Stimulated activated CD4-positive, alpha-beta T cell treated with anti-CD3 and anti-CD28 coated beads, Interleukin-12 subunit alpha, Interleukin-12 subunit beta, amount 100 ng/mL, for 24 hours (primary cell): ENCODE results near the gene CTNNA3.

Experiments used
- DNase-seq, 2 experiments: peaks; one replicate each; pipeline ENCODE4 v3.0.0-alpha.2; 2020; ENCODE audit warnings: low read depth in 2 of 2

Gene CTNNA3

DNA sequence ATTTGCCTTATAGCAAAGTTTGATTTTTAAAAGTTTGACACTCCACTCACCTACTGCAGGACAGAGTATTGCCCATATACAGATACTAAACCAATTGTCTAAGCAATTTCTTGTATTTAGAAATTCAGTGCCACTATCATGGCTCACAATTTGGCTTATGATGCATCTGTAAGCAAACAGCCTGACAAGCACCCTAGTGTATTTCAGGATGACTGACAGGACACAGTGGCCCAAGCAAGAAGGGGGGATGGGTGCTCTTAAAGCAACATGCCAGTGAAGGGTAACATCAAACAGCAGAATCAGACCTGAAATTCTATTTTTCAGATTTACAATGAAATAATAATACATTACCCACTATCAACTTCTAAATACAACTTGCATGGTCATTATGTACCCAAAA, 30.5 kb downstream of the CTNNA3 start:
- no peak for DNase-seq

DNA sequence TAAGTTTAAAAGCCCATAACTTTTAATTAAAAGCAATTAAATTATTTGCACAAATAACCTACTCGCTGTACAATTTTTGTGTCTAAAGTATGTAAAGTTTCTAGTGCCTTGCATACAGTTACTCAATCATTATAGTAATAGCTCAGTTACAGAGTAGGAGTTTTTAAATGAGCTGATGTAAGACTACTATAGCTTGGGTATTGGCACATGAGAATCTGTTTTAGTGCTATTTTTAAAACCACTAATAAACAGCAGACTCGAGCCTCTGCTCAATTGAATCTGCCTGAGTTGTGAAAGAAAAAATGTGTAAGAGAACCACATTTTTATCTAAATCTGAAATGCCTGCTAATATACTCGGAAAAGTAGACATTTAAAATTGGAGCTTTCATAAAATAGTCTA, 31.1 kb downstream of the CTNNA3 start:
- no peak for DNase-seq

DNA sequence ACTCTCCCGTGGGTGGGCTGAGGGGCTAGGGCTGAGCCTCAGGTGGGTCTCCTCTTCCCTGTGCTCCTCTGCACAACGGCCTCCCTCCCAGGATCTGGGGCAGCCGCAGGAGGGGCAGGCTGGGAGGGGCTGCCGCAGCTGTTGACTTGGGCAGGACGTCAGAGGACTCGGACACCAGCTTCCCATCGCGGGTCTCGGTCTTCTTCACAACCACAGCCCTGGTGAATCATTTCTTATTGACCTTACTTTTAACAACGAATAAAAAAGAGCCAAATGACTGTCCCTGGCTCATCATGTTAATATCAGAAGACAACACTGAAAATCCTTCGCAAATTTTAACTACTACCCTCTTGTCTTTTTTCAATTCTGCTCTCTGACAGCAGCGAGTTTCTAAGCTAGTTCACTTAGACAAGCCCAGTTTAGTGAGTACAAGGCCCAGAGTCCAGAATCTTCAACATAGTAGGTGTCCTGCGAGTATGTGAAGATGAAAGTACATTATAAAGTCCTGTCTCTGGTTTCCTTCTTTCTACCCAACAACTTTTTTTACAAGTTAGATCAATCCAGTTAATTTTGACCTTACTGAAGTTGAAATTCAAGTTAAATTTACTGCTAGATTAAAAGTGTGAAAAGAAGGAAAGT, 32.4 kb downstream of the CTNNA3 start:
- DNase-seq = no peak

DNA sequence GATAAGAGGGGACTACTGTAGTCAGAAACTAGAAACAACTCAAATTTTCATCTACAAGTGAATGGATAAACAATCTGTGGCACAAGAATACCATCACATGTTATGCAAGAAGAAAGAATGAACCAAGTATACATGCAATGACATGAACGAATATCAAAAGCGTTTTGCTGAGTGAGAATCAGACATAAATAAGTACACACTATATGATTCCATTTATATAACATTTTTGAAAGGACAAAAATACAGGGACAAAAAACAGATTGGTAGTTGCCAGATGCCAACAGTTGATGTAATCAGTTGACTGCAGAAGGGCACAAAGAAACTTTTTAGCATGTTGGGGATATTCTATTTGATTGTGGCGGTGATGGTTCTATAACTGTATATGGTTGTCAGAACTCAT, 33.6 kb downstream of the CTNNA3 start:
- DNase-seq = no peak

DNA sequence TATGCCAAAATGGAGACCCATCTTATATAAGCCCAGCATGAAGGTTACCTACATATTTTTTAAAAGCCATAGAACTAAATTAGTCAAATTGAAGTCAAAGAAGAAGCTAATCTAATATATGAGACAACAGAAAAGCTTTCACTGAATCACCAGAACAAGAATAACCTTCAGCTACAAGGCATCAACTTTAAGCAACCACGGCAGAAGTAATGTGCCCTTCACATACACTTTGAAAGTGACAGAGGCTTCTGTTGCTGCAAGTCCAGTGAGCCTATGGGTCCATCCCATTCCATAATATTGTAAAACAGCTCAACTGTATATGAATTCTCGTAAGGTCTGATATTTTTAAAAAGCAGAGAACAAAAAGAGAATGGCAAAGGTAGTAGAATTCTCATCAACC, 36.5 kb downstream of the CTNNA3 start:
- no peak for DNase-seq

DNA sequence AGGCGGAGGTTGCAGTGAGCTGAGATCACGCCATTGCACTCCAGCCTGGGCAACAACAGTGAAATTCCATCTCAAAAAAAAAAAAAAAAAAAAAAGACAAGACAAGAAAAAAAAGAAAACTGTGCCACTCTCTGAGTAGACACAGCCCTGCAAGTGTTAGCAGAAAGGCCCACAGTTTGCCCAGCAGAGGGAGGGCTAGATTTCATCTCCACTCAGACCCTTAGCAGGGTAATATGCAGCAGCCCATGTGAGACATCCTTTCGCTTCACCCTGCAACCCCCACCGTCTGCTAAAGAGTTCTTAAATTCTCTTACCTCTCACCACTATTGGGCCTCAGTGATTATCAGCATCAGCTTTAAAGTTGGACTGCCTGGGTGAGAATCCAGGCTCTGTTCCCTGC, 38.2 kb downstream of the CTNNA3 start:
- DNase-seq = no peak

DNA sequence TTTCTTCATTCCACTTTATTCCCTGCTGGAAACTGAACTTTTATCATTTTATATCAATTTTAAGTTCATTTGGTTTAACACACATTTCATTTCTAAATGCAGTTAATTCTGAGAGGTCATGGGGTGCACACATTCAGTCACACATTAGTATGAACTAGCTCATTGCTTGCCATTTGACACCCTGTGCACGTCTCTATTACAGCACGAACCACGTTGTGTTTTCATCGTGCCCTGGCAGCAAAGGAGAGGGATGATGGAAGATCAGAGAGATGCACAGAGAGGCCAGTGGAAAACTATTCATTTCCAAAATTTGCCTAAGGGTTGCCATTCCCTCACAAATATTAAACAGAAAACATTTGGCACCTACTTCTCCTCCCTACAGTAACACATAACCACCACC, 45.4 kb downstream of the CTNNA3 start:
- no peak for DNase-seq

DNA sequence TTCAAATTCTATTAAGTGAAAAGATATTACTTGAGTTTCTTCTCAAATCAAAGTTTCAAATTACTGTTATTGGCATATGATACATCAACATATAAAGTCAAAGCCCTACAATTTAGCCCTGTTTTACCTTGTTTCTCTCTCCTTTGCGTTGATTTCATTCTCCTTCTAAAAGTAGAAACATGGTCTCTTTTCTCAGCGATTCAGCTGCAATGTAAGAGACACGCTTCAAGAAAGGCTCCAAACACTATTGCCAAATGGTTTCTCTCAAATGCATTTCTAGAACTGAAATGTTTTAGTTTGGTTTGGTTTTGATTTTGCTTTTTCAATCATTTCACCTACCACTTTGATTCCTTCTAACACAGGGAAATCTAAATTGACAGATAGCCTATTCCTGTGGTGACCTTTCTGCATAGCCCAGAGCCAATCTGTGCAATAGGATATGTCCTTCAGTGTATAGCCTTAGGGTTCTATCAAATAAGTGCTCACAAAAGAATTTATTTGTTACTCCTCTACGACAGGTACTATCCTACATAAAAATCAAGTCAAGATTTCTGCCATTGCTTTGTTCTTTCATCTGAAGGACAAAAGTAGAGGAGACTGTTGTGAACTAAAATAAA, 47.3 kb downstream of the CTNNA3 start:
- DNase-seq = no peak

DNA sequence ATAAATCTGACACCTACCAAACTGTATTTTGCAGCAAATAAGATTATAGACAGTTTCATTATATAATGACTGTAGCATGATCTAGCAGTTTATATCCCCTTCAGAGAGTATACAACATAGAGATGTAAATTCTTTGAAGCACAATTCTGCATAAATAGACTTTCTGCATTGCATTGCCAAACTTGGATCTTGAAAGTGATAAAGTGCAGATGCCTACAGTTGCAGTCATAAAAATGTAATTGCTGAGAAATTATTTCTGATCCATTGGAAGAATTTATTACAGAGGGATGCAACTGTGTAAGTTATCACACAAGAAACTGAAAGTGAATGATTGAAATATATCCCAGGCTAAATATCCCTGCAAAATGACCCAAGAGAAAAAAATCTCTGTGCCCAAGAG, 65.1 kb downstream of the CTNNA3 start:
- no peak for DNase-seq

DNA sequence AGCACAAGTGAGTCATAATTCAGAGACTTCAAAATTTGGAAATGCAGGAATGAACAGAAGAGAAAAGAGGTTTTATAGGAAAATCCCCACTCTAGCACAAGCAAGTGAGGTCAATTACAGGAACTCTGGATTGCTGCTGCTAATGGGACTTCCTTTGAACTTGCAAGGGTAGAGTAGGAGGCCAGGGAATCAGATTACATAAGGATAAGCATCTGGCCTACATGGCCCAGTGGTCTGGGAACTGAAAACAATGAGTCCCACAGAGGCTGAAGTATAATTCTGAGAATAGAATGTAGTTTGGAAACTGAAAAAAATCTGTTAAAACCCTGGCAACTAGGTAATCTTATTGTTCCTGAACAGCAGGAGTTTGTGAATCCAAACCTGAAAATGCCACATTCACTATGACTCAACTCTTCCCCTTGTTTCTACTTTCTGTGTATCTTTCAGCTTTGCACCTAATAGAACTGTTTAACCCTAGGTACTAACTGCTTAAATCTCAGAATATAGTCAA, 66.5 kb downstream of the CTNNA3 start:
- no peak for DNase-seq

DNA sequence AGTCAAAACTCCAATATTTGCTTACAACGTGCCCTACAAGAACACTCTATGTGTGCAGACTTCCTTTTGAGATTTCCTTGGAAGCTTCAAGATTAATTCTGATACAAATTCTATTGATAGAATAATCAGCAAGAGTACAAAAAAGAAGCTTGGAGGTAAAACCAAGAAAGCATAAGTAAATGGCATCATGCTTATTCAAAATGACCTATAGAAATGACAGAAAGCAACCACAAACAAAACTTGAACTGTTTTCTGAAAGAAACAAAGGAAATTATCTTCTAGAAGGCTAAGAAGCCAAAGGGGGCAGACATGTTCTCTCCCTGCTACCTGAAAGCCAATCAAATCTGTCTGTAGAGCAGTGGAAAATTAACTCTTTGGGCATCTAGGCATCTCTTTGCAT, 73.0 kb downstream of the CTNNA3 start:
- no peak for DNase-seq

DNA sequence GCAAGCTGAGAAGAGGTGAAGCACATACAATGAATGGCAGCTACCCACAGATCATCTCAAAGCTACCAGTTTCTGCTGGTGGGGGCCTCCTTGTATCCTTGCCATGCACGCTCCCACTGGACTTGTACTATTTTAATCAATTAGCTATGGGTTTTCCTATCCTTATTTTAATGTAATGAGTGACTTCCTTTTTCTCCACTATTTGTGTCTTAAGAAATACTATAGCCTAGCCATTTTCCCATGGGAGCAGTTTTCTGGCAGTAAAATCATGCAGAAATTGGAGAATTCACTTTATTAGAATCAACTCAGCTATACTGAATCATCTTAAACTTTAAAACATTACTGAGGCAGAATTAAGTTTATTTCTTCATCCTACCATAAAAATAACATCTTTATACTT, 73.5 kb downstream of the CTNNA3 start:
- DNase-seq = no peak

DNA sequence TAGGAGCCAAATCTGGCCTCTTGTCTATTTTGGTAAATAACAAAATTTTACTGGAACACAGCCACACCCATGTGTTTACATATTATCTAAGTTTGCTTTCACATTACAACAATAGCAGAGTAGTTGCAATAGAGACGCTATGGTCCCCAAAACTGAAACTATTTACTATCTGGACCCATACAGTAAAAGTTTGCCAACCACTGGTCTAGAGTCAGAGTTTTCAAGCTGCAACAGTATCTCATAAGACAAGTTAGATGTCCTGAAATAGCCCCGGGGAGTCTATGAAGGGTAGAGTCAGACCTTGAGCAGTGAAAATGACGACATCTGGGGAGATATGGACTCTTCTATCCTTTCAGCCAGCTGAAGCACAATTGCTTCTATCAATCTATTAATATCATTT, 74.2 kb downstream of the CTNNA3 start:
- no peak for DNase-seq

DNA sequence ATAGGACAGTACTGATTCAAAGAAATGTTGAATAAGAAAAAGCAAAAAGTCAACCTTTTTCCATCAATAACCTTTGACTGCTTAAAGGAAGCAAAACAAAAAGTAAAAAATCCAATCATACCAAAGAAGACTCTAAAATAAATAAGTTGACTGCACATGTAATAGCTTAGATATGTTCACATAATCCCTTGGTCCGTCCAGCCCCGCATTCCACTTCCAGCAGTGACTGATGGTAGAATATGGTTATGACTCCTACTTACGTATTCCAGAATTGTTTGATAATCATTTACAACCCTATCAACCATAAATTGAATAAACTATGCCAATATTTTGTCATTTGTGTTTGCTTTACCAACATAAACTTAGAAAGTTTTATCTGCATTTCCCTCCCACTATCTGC, 77.9 kb downstream of the CTNNA3 start:
- DNase-seq = no peak

DNA sequence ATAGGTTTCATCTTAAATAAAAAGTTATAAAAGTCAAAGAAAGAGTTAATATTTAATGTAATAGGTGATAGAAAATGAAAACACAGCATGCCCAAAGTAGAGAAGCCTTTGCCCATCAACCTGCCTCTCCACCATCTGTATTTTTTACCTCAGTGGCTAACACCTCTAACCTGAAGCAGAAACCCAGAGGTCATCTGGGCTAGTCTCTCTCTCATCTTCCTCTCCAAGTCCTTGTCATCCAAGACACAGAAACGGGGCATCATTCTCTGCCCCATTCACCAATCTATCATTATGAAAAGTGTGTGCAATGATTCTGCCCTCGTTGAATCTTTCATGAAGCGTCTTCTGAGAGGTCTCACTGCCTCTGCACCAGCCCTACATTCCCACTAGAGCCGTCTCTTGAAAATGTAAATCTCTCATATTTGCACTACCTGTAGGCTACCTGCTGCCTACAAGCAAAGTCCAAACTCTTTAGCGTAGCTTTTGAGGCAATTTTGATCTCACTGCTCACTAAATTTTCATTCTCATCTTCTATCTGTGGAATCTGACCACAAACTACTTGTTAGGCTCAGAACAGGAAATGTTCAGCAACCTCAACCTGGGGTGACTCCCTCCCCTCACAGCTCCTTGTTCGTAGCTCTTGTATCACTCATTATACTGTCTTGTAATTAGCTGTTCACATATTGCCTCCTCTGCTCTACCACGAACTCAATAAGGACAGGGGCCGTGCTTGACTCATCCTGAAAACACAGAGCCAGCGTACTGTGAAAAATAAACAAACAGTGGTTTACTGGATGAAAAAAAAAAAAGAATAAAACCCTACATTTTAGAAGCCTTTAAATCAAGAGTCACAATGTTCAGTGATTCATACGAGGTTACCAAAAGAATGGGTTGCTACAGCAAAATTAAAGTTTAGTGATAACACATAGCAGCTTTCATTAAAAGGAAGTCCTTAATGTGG, 83.1 kb downstream of the CTNNA3 start:
- peak in 1 of 2 experiments; percentile 25 for DNase-seq

DNA sequence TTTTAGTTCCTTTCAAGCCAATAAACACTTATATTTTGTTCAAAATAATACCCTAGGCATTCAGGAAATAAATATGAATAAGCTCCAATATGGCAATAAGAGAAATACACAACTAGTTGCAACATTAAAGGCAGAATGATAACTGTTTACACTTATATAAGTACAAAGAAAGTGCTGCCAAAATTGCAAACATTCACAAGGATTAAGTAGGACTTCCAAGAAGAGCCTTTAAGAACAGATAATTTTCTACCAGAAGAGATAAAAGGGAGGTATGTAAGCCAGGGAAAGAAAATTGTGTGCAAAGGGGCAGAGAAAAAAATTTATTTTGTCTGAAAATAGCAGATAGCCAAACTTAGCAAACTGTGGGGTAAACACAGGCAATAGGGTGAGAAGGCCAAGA, 83.8 kb downstream of the CTNNA3 start:
- DNase-seq = no peak

DNA sequence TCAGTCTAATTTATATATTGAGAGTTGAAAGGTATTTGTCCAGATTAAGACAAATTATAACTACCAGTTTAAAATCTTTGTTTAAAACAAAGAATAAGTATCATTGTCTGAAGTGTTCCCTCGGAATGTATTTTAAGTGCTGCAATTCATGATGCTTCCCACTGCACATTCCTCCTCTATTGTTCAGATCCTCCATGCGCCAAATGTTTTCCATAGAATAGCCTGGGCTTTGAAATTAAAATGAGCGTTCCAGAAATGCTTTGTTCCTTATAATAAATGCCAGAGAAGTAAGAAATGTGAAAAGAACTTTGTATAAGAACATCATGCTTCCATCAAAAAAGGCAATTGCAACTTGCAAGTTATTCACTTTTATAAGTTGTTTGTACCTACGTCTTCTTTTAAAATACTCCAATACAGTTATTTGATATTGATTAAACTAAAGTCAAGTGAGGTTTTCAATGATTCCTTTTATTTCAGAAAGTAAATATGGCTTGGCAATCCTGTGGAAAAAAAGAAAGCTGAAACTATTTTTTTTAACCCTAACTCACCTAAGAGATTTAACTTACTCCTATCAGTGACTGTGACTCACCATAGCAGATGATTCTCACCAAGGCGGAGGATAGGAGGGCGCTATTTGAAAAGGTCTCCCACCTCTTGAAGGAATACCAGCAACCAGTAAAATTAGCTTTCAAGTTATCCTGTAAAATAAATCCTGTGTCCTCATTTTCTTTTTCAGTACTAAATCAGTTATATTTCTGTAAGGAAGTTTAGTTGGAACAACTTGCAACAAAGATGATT, 85.8 kb downstream of the CTNNA3 start:
- no peak for DNase-seq

DNA sequence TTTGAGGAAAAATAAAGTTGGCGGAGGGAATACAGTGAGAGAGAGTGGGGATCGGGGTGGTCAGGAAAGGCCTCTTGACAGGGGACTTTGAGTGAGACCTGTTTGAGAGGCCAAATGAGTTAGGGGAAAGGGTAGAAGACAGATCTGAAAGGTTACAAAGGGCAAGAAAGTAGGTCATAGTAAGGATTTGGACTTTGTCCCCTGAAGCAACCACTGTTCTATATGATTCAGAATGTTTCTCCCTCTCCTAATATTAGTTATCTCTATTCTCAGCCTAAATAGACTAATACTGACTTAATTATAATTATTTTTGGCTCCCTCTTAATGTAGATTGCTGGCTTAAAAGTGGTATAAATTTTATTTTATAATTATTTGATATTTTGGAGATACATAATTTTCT, 88.0 kb downstream of the CTNNA3 start:
- DNase-seq = no peak

DNA sequence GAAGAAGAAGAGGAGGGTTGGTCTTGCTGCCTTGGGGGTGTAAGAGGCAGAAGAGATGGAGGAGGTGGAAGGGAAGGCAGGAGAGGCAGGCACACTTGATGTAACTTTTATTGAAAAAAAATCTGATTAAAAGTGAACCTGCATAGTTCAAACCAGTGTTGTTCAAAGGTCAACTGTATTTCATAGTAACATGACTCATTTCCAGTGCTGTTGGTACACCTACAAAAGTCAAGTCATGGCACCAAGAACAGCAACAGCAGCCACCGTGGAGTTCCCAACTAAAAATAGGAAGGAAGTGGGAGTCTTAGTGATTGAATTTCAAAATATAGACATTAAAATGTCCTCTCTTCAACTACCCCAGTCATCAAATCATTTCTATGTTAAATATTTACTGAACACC, 88.5 kb downstream of the CTNNA3 start:
- DNase-seq = no peak

DNA sequence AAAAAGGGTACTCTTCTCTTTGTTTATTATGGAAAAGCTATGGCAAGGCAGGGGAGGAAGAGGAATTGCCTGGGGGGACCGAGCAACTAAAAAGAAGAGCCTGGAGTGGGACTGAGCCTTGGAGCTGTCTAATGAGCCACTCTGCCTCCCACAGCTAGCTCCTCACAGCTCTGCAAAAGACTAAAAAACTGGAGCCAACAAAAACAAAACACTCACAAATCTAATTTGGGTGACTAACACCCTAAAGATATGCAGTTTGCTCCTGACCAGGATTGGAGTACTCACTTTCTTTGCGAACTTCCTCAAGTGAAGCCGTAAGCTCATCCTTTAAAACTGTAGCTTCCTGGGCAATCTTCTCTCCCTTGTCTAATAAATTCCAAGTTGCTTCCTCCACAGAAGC, 89.4 kb downstream of the CTNNA3 start:
- DNase-seq = no peak

DNA sequence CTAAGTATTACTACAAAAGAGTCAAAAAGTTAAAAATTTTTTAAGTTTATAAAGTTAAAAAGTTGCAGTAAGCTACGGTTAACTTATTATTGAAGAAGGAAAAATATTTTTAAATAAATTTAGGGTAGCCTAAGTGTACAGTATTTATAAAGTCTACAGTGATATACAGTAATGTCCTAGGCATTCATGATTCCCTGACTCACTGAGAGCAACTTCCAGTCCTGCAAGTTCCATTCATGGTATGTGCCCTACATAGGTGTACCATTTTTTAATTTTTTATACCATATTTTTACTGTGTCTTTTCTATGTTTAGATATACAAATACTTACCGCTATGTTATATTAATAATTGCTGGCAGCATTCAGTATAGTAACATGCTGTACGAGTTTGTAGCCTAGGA, 92.3 kb downstream of the CTNNA3 start:
- DNase-seq = no peak

DNA sequence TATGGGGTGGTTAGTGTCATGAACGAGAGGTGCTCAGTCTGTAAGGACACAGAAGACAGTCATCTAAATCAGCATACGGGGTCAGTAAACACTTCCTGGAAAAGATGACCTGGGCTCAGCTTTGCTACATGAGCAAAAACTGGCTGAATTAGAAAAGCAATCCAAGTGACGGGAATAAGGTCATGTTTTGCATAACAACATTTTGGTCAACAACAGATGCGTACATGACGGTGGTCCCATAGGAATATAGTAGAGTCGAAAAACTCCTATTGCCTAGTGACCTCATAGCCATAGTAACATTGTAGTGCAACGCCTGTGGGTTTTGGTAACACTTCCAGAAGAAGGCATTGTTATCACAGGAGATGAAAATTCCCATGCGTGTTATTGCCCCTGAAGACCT, 92.9 kb downstream of the CTNNA3 start:
- DNase-seq = no peak
